Fibroblast of skin of left quadriceps (primary cell): Measurements from ENCODE around the gene BICD2.
"Not testable (repeated sequence)": the region's sequence is repeated elsewhere in the genome, so short reads cannot be mapped to it uniquely, and the experiment has no call there.

Source experiments
- DNase-seq, 2 experiments: peaks; one replicate each; pipeline ENCODE4 v3.0.0-alpha.2; 2013; ENCODE audit warnings: low read depth in 2 of 2

The BICD2 gene

GRCh38 chr9:92770360-92770995, 5.8 kb upstream of the BICD2 start:
- no peak for DNase-seq

- no peak for DNase-seq
Measured at GRCh38 chr9:92769990-92770359, 5.3 kb upstream of the BICD2 start.

- DNase-seq, result no peak
Measured at GRCh38 chr9:92769286-92769685, 4.7 kb upstream of the BICD2 start.

DNA sequence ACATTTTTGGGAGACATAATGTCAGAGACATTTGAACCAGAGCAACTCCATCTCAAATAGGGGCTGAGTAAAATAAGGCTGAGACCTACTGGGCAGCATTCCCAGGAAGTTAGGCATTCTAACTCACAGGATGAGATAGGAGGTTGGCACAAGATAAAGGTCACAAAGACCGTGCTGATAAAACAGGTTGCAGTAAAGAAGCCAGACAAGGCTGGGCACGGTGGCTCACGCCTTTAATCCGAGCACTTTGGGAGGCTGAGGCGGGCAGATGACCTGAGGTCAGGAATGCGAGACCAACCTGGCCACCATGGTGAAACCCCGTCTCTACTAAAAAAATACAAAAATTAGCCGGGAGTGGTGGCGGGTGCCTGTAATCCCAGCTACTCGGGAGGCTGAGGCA, 4.2 kb upstream of the BICD2 start:
- not testable (repeated sequence) for DNase-seq

- no peak for DNase-seq
Measured at GRCh38 chr9:92767066-92768054, 2.7 kb upstream of the BICD2 start.

GRCh38 chr9:92764988-92765936, 629 bp upstream of the BICD2 start:
- DNase-seq, result peak; percentile 97

- no peak for DNase-seq
Measured at GRCh38 chr9:92763721-92764380, 782 bp downstream of the BICD2 start.

- DNase-seq, result no peak
Measured at GRCh38 chr9:92762781-92763708, 1.6 kb downstream of the BICD2 start.

DNA sequence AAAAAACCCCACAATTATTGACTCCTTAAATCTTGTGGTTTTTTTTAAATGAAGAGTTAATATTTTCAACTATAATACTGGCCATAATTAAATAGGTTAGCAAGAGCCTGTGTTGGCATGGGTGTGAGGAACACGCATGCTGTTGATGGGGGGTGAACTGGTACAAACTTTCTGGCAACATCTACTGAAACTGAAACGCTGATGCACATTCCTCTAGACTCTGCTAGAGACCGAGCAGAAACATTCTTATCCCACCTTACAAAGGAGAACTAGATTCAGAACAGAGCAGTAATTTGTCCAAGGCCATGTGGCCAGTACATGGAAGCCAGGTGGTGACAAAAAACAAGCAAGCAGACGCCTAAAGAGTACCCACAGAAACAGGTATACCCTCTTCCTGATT, 2.4 kb downstream of the BICD2 start:
- no peak for DNase-seq

GRCh38 chr9:92761686-92762085, 2.9 kb downstream of the BICD2 start:
- DNase-seq, result no peak

DNA sequence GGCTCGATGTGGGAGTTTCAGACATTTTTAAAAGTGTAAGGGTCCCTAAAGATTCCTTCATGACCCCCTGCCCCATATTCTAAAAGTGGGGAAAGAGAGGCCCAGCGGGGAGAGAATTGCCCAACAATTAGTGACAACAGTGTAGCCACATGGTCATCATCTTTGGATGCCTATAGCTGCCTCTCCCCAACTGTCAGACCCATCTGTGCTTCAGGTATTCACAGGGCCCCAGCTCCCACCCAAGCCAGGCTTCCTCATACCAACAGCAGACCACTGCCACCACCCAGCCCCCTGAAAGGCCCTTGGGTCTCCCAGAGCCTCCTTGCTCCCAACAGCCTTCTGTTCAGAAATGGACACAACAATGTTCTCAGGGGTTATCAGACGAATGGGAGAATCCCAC, 4.1 kb downstream of the BICD2 start:
- DNase-seq, result no peak

DNA sequence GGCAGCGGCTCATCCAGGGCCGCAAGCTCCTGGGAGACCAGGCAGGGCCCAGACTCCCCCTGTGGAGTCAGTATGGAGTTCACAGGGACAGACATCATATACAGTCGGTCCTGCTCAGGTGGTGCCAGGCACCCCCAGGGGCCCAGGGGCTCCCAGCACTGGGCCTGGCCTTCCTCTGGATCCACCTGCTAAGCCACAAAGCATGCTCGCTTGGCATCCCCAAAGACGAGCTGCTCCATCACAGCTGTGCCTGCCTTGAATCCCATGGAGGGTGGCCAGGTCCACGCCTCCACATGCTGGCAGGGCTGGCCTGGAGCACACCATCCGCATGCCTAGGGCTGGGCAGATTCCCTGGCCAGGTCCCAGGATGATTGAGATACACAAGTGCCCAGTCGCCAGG, 4.6 kb downstream of the BICD2 start:
- DNase-seq, result no peak

DNA sequence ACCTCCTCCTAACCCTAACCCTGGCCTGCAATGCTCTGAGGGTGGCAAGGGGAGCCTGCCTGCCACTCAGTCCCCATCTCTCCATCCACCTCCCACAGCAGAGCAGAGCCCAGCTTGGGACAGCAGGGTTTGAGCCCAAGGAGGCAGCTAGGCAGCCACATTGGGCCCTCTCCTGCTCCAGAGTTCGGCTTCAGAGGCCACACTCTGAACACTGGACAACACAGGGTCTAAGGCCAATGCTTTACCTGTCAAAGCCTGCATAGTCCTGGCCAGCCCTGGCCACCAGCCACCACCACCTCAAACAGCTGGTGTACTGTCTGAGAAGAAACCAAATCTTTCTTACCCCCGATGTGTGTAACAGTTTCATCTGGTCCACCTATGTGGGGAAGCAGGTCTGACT, 5.2 kb downstream of the BICD2 start:
- no peak for DNase-seq

GRCh38 chr9:92756792-92757191, 7.8 kb downstream of the BICD2 start:
- no peak for DNase-seq

DNA sequence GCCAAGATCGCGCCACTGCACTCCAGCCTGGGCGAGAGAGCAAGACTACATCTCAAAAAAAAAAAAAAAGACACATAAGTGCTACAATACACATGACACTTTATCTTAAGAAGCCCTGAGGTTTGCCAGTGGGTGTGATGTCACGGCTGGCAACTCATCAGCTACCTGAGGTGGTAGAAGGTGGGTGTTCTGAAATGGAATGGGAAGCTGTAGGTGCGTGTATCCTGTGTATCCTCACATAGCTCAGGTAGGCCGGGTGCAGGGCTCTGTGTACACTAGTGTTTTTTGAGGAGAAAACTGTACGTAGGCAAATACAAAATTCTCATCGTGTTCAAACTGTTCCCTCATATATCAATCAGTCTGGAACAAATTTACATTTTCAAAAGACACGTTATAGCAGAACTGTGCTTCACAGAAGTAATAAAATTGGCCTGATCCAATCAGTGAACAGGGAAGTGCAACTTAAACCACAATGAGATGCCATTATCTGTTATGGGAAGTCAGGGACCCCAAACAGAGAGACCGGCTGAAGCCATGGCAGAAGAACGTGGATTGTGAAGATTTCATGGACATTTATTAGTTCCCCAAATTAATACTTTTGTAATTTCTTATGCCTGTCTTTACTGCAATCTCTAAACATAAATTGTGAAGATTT, 10.4 kb downstream of the BICD2 start:
- no peak for DNase-seq

GRCh38 chr9:92752812-92753404, 11.7 kb downstream of the BICD2 start:
- DNase-seq, result no peak

- no peak for DNase-seq
Measured at GRCh38 chr9:92749934-92750315, 14.7 kb downstream of the BICD2 start.

DNA sequence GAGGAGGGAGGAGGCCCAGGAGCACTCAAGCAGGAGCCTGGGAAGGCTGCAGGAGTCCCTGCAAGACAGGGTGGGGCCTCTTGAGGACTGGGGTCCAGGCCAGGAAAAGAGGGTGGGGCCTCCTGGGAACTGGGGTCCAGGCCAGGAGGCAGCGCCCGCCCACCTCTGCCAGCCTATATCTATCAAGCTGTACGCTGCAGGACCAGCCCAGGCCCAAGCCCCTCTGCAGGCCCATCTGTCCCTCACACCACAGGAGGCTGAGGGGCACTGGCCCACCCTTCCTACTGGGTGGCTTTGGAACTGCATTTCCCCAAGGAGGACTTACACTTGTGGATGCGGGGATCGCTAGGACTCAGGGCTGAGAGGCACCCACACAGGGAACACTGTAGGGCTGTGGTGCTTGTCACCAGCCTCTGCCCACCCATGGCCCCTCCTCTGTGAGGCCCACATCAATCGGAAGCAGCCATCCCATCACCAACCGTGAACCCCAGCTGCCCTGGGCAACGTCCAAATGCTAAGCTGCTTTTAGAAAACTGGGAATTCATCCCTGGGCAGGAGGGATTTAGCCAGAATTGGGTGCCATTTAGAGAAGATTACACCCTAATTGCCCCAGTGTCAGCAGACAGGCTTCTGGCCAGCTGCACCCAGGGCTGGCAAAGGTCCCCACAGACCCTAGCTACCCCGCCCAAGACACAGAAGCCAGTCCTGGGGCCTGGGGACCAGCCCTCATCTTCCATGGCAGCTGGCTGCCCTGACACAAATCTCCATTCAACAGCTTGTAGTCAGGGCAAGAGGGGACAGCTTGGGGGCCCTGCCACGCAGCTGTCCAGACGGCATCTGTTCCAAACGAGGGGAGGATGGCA, 15.3 kb downstream of the BICD2 start:
- DNase-seq, result no peak

GRCh38 chr9:92748233-92748497, 16.5 kb downstream of the BICD2 start:
- DNase-seq, result no peak
